ENCODE measurements around the gene GSK3B. TPM values are rescaled to one million over a fixed set of nuclear protein-coding genes. Genes with fewer than 3 reads are reported as not detected.
"Not testable (repeated sequence)": the region's sequence is repeated elsewhere in the genome, so short reads cannot be mapped to it uniquely, and the experiment has no call there.

Gene GSK3B
- total RNA-seq, 6 experiments from 2014 or later = 14.4 to 19.4 (median 18.4) TPM

GRCh38 chr3:119893769-119894168 lies 200.5 kb downstream of the GSK3B start:
- 65% methylated on average over 1 of the region's 1 CpG for WGBS (ENCODE audit: insufficient coverage, low coverage, low lambda C conversion rate, missing lambda C conversion rate)
- no peak overlapping the region for H3K4me3 ChIP-seq
- intact Hi-C loops (cut with DNase I) = no loop called here
- TF ChIP-seq CTCF (IDR thresholded peaks at IDR 0.05) = no peak
- TF ChIP-seq POLR2A (IDR thresholded peaks at IDR 0.05) = no peak
- no peaks in the 10 kb centered on the region for H3K4me1 ChIP-seq
- ATAC-seq (no peak), DNase-seq (no peak)
- no peaks in the 10 kb centered on the region for H3K27me3 ChIP-seq
- H3K9me3 ChIP-seq = no peaks in the 10 kb centered on the region
- H3K27ac ChIP-seq = no peak overlapping the region
- no peaks in the 10 kb centered on the region for H3K36me3 ChIP-seq

DNA sequence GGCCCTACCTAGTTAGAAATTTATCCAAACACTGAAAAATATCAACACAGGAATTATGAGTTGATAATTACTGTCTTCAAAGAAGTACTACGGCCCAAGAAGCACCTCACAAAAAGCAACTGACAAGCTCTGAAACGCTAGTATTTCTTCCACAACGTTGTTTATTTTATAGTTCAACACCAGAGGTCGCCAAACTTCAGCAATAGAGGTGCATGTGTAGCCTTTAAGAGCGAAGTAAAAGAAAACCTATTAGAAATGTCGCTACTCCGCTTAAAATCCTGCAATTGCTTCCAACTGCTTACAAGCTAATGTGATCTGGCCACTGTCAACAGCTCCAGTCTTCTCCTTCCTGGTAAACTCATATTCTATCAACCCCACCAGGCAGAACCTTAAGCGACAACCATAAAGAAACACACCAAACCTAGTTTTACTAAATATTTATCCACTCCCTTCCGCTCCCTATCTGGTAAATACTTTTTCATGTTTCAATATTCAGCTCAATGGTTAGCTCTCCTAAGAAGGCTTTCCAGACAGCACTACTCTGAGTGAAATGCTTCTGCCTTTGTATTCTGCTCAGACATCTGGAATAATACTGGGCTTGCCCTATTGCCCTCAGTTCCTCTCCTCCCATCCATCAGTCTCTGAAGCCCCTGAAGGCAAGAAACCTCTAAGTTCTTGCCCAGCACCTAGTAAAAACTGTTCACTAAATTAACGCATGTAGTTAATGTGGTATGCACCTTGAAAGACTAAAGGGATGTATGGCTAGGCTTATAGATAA lies 202.1 kb downstream of the GSK3B start:
- DNase-seq = peak in 1 of 3 donors; percentile 50
- peak; percentile 55 to 83 (median 72) for TF ChIP-seq CTCF (IDR thresholded peaks at IDR 0.05)
- no peak for TF ChIP-seq POLR2A (IDR thresholded peaks at IDR 0.05)

GRCh38 chr3:119888681-119889080 lies 205.6 kb downstream of the GSK3B start:
- H3K9me3 ChIP-seq; H3K4me3 ChIP-seq; H3K4me1 ChIP-seq; H3K27me3 ChIP-seq; DNase-seq; ATAC-seq; intact Hi-C loops (cut with DNase I); H3K27ac ChIP-seq; H3K36me3 ChIP-seq: not testable (repeated sequence)
- 81% methylated on average over 3 of the region's 4 CpGs for WGBS (ENCODE audit: insufficient coverage, low coverage, low lambda C conversion rate, missing lambda C conversion rate)

More for the DNA sequence above, 202.1 kb downstream of the GSK3B start:
- intact Hi-C loops (cut with DNase I) = no loop called here
- H3K4me1 ChIP-seq = no peaks in the 10 kb centered on the region
- no peak overlapping the region for H3K4me3 ChIP-seq
- no peaks in the 10 kb centered on the region for H3K27me3 ChIP-seq
- H3K36me3 ChIP-seq = no peaks in the 10 kb centered on the region
- no peak overlapping the region for H3K27ac ChIP-seq
- ATAC-seq = peak; percentile 90 to 97 (median 92)
- WGBS (ENCODE audit: insufficient coverage, low coverage, low lambda C conversion rate, missing lambda C conversion rate) = 26% methylated on average over 10 of the region's 10 CpGs
- no peaks in the 10 kb centered on the region for H3K9me3 ChIP-seq

- Histone ChIP-seq H3K4me3 (no peak overlapping the region), H3K27ac (no peak overlapping the region), H3K27me3 (no peaks in the 10 kb centered on the region), H3K9me3 (no peaks in the 10 kb centered on the region), H3K4me1 (peaks cover 0 to 4% (median 0%) of the 10 kb centered on the region in 4 donors), H3K36me3 (no peaks in the 10 kb centered on the region)
- no peak for TF ChIP-seq POLR2A (IDR thresholded peaks at IDR 0.05)
- TF ChIP-seq CTCF (IDR thresholded peaks at IDR 0.05) = no peak
- no peak for DNase-seq
- intact Hi-C loops (cut with DNase I) = no loop called here
- no peak for ATAC-seq
- 93% methylated on average over 2 of the region's 3 CpGs for WGBS (ENCODE audit: insufficient coverage, low coverage, low lambda C conversion rate, missing lambda C conversion rate)
Measured at GRCh38 chr3:119885746-119886530, 208.3 kb downstream of the GSK3B start.

DNA sequence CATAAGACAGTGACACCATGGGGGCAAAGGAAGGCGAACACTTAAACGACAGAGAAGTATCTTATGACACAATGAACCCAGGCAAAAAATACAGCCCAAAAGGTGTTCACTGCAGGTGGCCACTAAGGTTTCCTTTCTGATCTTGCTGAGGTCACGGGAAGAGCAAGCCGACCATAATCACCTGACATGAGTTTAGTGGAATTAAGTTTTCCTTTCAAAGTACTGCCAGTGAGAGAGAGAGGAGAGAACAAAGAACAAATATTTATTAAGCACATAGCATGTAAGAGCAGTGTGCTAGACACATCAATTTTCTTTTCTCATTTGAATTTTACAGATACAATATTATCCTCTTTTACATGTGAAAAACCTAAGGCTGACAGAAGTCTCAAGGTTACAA lies 210.1 kb downstream of the GSK3B start:
- TF ChIP-seq CTCF (IDR thresholded peaks at IDR 0.05) = no peak
- TF ChIP-seq POLR2A (IDR thresholded peaks at IDR 0.05) = no peak
- Histone ChIP-seq H3K27ac (peak overlapping the region in 2 of 3 donors; percentile 30 to 52), H3K36me3 (no peaks in the 10 kb centered on the region), H3K9me3 (no peaks in the 10 kb centered on the region), H3K4me3 (no peak overlapping the region), H3K4me1 (peaks cover 0 to 4% (median 0%) of the 10 kb centered on the region in 4 donors), H3K27me3 (no peaks in the 10 kb centered on the region)
- DNase-seq = no peak
- ATAC-seq = peak; percentile 75 to 81 (median 78)
- intact Hi-C loops (cut with DNase I) = no loop called here
- whole genome bisulfite sequencing (ENCODE audit: insufficient coverage, low coverage, low lambda C conversion rate, missing lambda C conversion rate) = 47% methylated on average over 4 of the region's 4 CpGs
